B cell (primary cell): ENCODE results near the gene KIF4A.

ENCODE experiments used
- CTCF ChIP-seq: fragments of 200-600 bp; IDR thresholded peaks from one replicate; pipeline ENCODE4 v1.8.0; 2022; ENCODE audit warnings: antibody characterized with exemption, mild to moderate bottlenecking
- EZH2 ChIP-seq: IDR thresholded peaks from 2 replicates; pipeline ENCODE4 v1.6.1; 2012; ENCODE audit warnings: borderline replicate concordance, low read depth, mild to moderate bottlenecking, moderate library complexity, low read length; ENCODE audit not compliant: insufficient read depth, poor library complexity, severe bottlenecking

GRCh38 chrX:70421618-70422017, 131.7 kb downstream of the KIF4A start:
- TF ChIP-seq CTCF = no peak
- no peak for TF ChIP-seq EZH2
